HepG2 (cell line): ENCODE measurements around the gene TNFRSF6B. TPM values are rescaled to one million over a fixed set of nuclear protein-coding genes. Genes with fewer than 3 reads are reported as not detected.

Experiments used
- EED ChIP-seq: sonication (generic); formaldehyde crosslinking; IDR thresholded peaks from 2 replicates; pipeline ENCODE4 v1.5.0; 2020; ENCODE audit warnings: mild to moderate bottlenecking, missing genetic modification reagents
- EHMT2 ChIP-seq: fragments of 200-600 bp; sonication (generic); IDR thresholded peaks from 2 replicates; pipeline ENCODE4 v1.7.0; 2017; ENCODE audit warnings: antibody characterized with exemption, low read depth, low read length, borderline replicate concordance
- ESRRA ChIP-seq: sonication (generic); formaldehyde crosslinking; IDR thresholded peaks from 2 replicates; pipeline ENCODE4 v1.5.1; 2020; ENCODE audit warnings: mild to moderate bottlenecking, low read depth, missing genetic modification reagents
- FOXC1 ChIP-seq: sonication (generic); formaldehyde crosslinking; IDR thresholded peaks from 2 replicates; pipeline ENCODE4 v1.8.0; 2022; ENCODE audit warnings: mild to moderate bottlenecking, missing genetic modification reagents, borderline replicate concordance
- FOXJ3 ChIP-seq: sonication (generic); formaldehyde crosslinking; IDR thresholded peaks from 2 replicates; pipeline ENCODE4 v1.4.0; 2020; ENCODE audit warnings: missing genetic modification reagents, mild to moderate bottlenecking, borderline replicate concordance
- FOXP1 ChIP-seq, 2 experiments: fragments of 450-650 bp in 1 of 2; IDR thresholded peaks; 2 replicates each; pipeline ENCODE4 v1.6.1; 2017 to 2018; ENCODE audit warnings: antibody characterized with exemption in 1 of 2
- MBD4 ChIP-seq: IDR thresholded peaks from 2 replicates; pipeline ENCODE4 v1.6.1; 2012; ENCODE audit warnings: low read length, inconsistent platforms, borderline replicate concordance
- MEIS1 ChIP-seq: sonication (generic); formaldehyde crosslinking; IDR thresholded peaks from 2 replicates; pipeline ENCODE4 v1.9.0; 2021; ENCODE audit warnings: mild to moderate bottlenecking, missing genetic modification reagents, moderate library complexity, borderline replicate concordance
- MZF1 ChIP-seq: sonication (generic); formaldehyde crosslinking; IDR thresholded peaks from 2 replicates; pipeline ENCODE4 v1.8.1; 2023; ENCODE audit warnings: mild to moderate bottlenecking, missing genetic modification reagents, borderline replicate concordance
- PHB2 ChIP-seq: fragments of 450-650 bp; IDR thresholded peaks from 2 replicates; pipeline ENCODE4 v1.6.1; 2018; ENCODE audit not compliant: partially characterized antibody
- SMARCC2 ChIP-seq: fragments of 450-650 bp; IDR thresholded peaks from 2 replicates; pipeline ENCODE4 v1.6.1; 2017; ENCODE audit warnings: antibody characterized with exemption, mild to moderate bottlenecking
- TOE1 ChIP-seq: sonication (generic); formaldehyde crosslinking; IDR thresholded peaks from 2 replicates; pipeline ENCODE4 v1.4.0; 2020; ENCODE audit warnings: mild to moderate bottlenecking, missing genetic modification reagents
- ZFP90 ChIP-seq: sonication (generic); formaldehyde crosslinking; IDR thresholded peaks from 2 replicates; pipeline ENCODE4 v1.8.0; 2022; ENCODE audit warnings: missing genetic modification reagents, mild to moderate bottlenecking, inconsistent platforms, borderline replicate concordance
- ZNF234 ChIP-seq: sonication (generic); formaldehyde crosslinking; conservative IDR thresholded peaks from 2 replicates; pipeline ENCODE4 v1.5.1; 2020; ENCODE audit warnings: mild to moderate bottlenecking, missing genetic modification reagents
- ZNF382 ChIP-seq: sonication (generic); formaldehyde crosslinking; IDR thresholded peaks from 2 replicates; pipeline ENCODE4 v1.5.0; 2020; ENCODE audit warnings: missing genetic modification reagents, mild to moderate bottlenecking, borderline replicate concordance
- ZNF460 ChIP-seq: sonication (generic); formaldehyde crosslinking; IDR thresholded peaks from 2 replicates; pipeline ENCODE4 v1.5.1; 2020; ENCODE audit warnings: missing genetic modification reagents, mild to moderate bottlenecking, borderline replicate concordance
- ZNF589 ChIP-seq: sonication (generic); formaldehyde crosslinking; conservative IDR thresholded peaks from 2 replicates; pipeline ENCODE4 v1.8.0; 2022; ENCODE audit warnings: mild to moderate bottlenecking, moderate library complexity, missing genetic modification reagents
- ZNF614 ChIP-seq: IDR thresholded peaks from 2 replicates; pipeline ENCODE4 v1.6.1; 2018; ENCODE audit warnings: missing biosample characterization, missing genetic modification reagents, inconsistent platforms, borderline replicate concordance
- ZNF615 ChIP-seq: sonication (generic); formaldehyde crosslinking; IDR thresholded peaks from 2 replicates; pipeline ENCODE4 v1.5.0; 2020; ENCODE audit warnings: mild to moderate bottlenecking, missing genetic modification reagents, borderline replicate concordance
- ZNF672 ChIP-seq: sonication (generic); formaldehyde crosslinking; IDR thresholded peaks from 2 replicates; pipeline ENCODE4 v1.8.1; 2022; ENCODE audit warnings: missing genetic modification reagents
- ZNF790 ChIP-seq: sonication (generic); formaldehyde crosslinking; IDR thresholded peaks from 2 replicates; pipeline ENCODE4 v1.8.0; 2022; ENCODE audit warnings: missing genetic modification reagents, mild to moderate bottlenecking, borderline replicate concordance
- polyA plus RNA-seq, 8 experiments: library from polyadenylated mRNA; depleted of rRNA in 3 of 8; stranded (reverse) in 7 of 8; unstranded in 1 of 8; fragments of >200 nt; fragmentation: Illumina TruSeq in 4 of 8; extraction: Trizol in 4 of 8; gene quantifications; 2 replicates each; pipeline versions ENCODE4 v1.2.1 to v1.2.3, GENCODE V29; 2011 to 2016; ENCODE audit warnings: low read depth in 4 of 8, missing spikeins in 1 of 8, mixed read lengths in 1 of 8; ENCODE audit not compliant: insufficient read depth in 1 of 8
- total RNA-seq, 5 experiments: library from RNA; depleted of rRNA; stranded (reverse); fragments of >200 nt; fragmentation: Illumina TruSeq; extraction: Trizol; gene quantifications; 2 replicates each; pipeline ENCODE4 v1.2.3, GENCODE V29; 2016; ENCODE audit warnings: low read depth in 1 of 5
- TF ChIP-seq, protein P1 (sequence below): sonication (generic); formaldehyde crosslinking; IDR thresholded peaks from 2 replicates; pipeline ENCODE4 v1.4.0; 2020; ENCODE audit warnings: missing genetic modification reagents
- TF ChIP-seq, protein P2 (sequence below): sonication (generic); formaldehyde crosslinking; IDR thresholded peaks from 2 replicates; pipeline ENCODE4 v1.8.0; 2022; ENCODE audit warnings: missing genetic modification reagents, low read depth, mild to moderate bottlenecking, borderline replicate concordance
- TF ChIP-seq, protein P3 (sequence below): sonication (generic); formaldehyde crosslinking; IDR thresholded peaks from 2 replicates; pipeline ENCODE4 v1.9.0; 2021; ENCODE audit warnings: missing genetic modification reagents, mild to moderate bottlenecking, borderline replicate concordance

TNFRSF6B gene
- total and polyA plus RNA-seq, 2 of the 13 experiments (the other 11 are each of a cell fraction or from before 2014, with no cell fraction given) = 0.24 TPM; not detected in 1

DNA sequence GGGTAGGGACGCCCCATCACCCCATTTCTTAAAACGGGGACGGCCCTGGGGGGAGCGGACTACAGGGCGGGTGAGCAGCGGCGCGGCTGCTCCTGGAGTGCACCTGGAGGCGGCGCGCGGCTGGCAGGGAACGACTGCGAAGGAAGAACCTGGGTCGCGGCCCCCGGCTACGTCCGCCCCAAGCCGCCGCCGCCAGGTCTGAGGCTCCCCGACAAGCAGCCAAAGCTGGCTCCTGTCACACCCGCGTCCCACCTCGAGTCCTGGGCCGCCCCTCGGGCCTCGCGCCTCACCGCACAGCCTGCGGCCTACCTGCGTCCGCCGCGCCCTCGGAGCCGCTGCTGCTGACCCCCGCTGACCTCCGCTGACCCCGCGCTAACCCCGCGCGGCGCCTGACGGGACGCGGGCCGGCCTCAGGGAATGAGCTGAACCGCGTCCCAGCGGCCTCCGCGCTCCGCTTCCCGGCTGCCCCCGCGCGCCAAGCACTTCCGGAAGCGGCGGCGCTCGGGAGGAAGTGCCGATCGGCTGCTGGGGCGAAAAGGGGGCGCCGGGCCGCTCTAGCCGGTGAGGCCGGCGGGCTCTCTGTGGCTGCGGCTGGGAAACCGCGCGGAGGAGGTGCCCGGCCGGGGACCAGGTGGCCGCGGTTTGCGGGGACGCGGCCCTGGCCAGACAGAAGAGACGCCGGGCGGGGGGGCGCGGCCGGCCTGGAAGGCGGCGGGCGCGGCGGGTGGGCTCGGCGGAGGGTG is 11.3 kb downstream of the TNFRSF6B start, which contains the start of the genes ARFRP1 and ZGPAT (continued):
- TF ChIP-seq, protein P1, sequence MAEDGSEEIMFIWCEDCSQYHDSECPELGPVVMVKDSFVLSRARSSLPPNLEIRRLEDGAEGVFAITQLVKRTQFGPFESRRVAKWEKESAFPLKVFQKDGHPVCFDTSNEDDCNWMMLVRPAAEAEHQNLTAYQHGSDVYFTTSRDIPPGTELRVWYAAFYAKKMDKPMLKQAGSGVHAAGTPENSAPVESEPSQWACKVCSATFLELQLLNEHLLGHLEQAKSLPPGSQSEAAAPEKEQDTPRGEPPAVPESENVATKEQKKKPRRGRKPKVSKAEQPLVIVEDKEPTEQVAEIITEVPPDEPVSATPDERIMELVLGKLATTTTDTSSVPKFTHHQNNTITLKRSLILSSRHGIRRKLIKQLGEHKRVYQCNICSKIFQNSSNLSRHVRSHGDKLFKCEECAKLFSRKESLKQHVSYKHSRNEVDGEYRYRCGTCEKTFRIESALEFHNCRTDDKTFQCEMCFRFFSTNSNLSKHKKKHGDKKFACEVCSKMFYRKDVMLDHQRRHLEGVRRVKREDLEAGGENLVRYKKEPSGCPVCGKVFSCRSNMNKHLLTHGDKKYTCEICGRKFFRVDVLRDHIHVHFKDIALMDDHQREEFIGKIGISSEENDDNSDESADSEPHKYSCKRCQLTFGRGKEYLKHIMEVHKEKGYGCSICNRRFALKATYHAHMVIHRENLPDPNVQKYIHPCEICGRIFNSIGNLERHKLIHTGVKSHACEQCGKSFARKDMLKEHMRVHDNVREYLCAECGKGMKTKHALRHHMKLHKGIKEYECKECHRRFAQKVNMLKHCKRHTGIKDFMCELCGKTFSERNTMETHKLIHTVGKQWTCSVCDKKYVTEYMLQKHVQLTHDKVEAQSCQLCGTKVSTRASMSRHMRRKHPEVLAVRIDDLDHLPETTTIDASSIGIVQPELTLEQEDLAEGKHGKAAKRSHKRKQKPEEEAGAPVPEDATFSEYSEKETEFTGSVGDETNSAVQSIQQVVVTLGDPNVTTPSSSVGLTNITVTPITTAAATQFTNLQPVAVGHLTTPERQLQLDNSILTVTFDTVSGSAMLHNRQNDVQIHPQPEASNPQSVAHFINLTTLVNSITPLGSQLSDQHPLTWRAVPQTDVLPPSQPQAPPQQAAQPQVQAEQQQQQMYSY (CRISPR knock-in tag) = peak; percentile 66
- peak; percentile 95; the same call in 1 of the 2 replicates for TF ChIP-seq ZNF790
- TF ChIP-seq SMARCC2 = no peak
- peak; percentile 61 for TF ChIP-seq EED (CRISPR knock-in tag)
- peak; percentile 61 for TF ChIP-seq ZNF460 (CRISPR knock-in tag)
- peak; percentile 49; the same call in 1 of the 2 replicates for TF ChIP-seq ZNF614
- no peak for TF ChIP-seq PHB2
- TF ChIP-seq FOXP1 (IDR thresholded peaks at IDR 0.05) = no peak
- TF ChIP-seq FOXP1 (CRISPR knock-in tag; IDR thresholded peaks at IDR 0.05) = no peak
- peak; percentile 83; the same call in 1 of the 2 replicates for TF ChIP-seq FOXC1 (CRISPR knock-in tag)
- no peak; the same call in 1 of the 2 replicates for TF ChIP-seq ZNF589 (CRISPR knock-in tag)
- TF ChIP-seq MBD4 = no peak
- TF ChIP-seq ZNF672 = 0 out of 2 replicates have a peak, but pooled peaks have one; percentile 7
- TF ChIP-seq, protein P2, sequence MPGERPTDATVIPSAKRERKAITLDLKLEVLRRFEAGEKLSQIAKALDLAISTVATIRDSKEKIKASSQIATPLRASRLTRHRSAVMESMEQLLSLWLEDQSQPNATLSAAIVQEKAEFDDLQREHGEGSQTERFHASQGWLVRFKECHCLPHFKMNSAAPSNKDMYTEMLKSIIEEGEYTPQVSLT (CRISPR knock-in tag) = no peak; the same call in 1 of the 2 replicates
- no peak; the same call in 1 of the 2 replicates for TF ChIP-seq MEIS1
- peak; percentile 96 for TF ChIP-seq ESRRA (CRISPR knock-in tag)
- TF ChIP-seq TOE1 (CRISPR knock-in tag) = peak; percentile 95
- no peak for TF ChIP-seq EHMT2
- no peak for TF ChIP-seq ZNF382
- no peak for TF ChIP-seq MZF1
- no peak; the same call in 1 of the 2 replicates for TF ChIP-seq FOXJ3 (CRISPR knock-in tag)
- TF ChIP-seq ZFP90 (CRISPR knock-in tag) = peak; percentile 89; the same call in 1 of the 2 replicates
- TF ChIP-seq, protein P3, sequence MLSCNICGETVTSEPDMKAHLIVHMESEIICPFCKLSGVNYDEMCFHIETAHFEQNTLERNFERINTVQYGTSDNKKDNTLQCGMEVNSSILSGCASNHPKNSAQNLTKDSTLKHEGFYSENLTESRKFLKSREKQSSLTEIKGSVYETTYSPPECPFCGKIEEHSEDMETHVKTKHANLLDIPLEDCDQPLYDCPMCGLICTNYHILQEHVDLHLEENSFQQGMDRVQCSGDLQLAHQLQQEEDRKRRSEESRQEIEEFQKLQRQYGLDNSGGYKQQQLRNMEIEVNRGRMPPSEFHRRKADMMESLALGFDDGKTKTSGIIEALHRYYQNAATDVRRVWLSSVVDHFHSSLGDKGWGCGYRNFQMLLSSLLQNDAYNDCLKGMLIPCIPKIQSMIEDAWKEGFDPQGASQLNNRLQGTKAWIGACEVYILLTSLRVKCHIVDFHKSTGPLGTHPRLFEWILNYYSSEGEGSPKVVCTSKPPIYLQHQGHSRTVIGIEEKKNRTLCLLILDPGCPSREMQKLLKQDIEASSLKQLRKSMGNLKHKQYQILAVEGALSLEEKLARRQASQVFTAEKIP (CRISPR knock-in tag) = no peak
- no peak for TF ChIP-seq ZNF615
- TF ChIP-seq ZNF234 (CRISPR knock-in tag) = peak; percentile 73
